Stimulated activated naive B cell treated with anti-CD40 and anti-IgM and Interleukin-4, amounts not matched to agents 10 μg/mL and 1 μg/mL and 100 μg/mL, for 72 hours (primary cell): Measurements from ENCODE around the gene BHLHE23.
"Not testable (repeated sequence)": the region's sequence is repeated elsewhere in the genome, so short reads cannot be mapped to it uniquely, and the experiment has no call there.

Experiments used
- ATAC-seq, 2 donors: fragments of 150-1000 bp; cut with Tn5 transposase; replicated peaks; 2 replicates each; pipeline ENCODE4 v1.10.0; 2021; ENCODE audit warnings: moderate library complexity in 1 of 2
- DNase-seq: peaks from one replicate; pipeline ENCODE4 v3.0.0; 2021
- H3K27ac Mint-ChIP-seq: one replicate; pipeline ENCODE4 v1.8.0; 2022; ENCODE audit warnings: mild to moderate bottlenecking, mixed read lengths
- H3K27me3 Mint-ChIP-seq, 2 donors: one replicate each; pipeline ENCODE4 v1.8.0; 2022; ENCODE audit warnings: mixed read lengths in 2 of 2
- H3K36me3 Mint-ChIP-seq, 2 donors: one replicate each; pipeline ENCODE4 v1.8.0; 2022; ENCODE audit warnings: mixed read lengths in 2 of 2, mild to moderate bottlenecking in 1 of 2
- H3K4me1 Mint-ChIP-seq, 2 donors: one replicate each; pipeline ENCODE4 v1.8.0; 2022; ENCODE audit warnings: mixed read lengths in 2 of 2, mild to moderate bottlenecking in 1 of 2
- H3K4me3 Mint-ChIP-seq, 2 donors: one replicate each; pipeline ENCODE4 v1.8.0; 2022; ENCODE audit warnings: mild to moderate bottlenecking in 2 of 2, mixed read lengths in 2 of 2, moderate library complexity in 1 of 2
- H3K9me3 Mint-ChIP-seq, 2 donors: one replicate each; pipeline ENCODE4 v1.8.0; 2022; ENCODE audit warnings: mixed read lengths in 2 of 2, mild to moderate bottlenecking in 1 of 2

BHLHE23 gene

DNA sequence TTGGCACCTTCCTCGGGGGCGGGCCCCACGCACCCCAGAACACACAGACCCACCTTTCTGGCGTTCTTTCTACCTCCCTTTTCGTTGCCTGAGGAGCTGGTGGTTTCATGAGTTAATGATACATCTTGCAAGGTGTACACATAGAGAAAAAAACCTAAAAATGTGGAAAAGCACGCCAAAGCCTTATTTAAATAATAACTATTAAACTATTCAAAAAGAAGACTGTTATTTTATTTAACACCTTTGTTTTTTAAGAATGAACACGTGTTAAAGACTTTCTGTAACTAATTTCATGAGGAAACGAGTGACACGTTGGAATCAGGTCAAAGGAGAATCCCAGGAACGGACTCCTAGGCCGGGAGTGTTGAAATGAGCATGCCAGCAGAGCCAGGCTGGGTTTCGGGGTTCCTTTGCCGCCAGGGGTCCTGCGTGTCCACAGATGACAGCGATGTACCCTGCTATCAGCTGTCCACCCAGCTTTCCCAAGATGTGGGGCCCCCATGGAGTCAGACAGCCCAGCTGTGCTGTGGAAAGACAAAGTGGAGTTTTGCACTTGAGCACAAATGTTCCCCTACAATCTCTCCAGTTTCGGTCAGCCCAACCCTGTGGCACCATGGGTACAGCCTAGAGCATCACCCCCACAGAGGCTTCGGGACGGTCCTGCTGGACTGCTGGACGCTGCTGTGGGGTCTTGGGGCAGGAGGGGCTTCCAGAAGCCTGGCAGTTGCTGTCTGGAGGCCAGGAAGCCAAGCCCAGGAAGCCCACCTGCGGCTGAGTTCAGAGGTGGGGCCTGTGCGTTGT, 38.2 kb downstream of the BHLHE23 start:
- Mint-ChIP-seq H3K4me1 (peaks cover 15 to 23% of the 10 kb centered on the region in 2 donors), H3K9me3 (no peaks in the 10 kb centered on the region), H3K27ac (peak overlapping the region; percentile 26), H3K36me3 (peaks cover 17 to 21% of the 10 kb centered on the region in 2 donors), H3K27me3 (peaks cover 19 to 25% of the 10 kb centered on the region in 2 donors), H3K4me3 (no peak overlapping the region)
- ATAC-seq (no peak), DNase-seq (no peak)

DNA sequence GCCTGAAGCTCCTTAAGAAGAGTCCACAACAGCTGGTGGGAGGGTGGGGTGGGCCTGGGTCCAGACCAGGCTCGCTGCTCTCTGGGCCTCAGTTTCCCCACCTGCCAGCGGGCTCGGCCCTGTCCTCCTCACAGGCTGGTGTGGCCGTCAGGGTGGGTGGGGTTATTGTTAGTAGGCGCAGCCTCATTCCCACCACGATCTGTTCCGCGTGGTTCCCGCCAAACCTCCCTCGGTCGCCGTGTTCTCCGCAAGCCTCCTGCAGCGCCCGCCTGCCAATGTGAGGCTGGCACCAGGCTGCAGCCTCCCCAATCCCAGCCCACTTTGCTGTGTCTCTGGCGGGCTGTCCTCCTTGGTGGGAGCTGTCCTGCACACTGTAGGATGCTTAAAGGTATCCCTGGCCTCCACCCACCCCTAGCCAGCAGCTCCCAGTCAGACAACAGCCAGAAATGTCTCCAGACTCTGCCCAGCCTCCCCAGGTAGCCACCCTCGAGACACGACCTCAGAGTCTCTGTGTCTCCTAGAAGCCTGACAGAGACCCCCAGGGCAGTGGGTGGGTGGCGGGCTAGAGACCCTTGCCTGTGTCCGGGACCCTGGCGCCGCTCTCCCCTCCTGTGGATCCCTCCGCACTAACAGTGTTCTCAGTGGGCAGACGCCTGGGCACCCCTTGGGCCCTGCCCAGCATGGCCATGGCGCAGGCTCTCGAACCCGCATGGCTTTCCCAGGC, 39.0 kb downstream of the BHLHE23 start:
- no peak for ATAC-seq
- H3K27me3 Mint-ChIP-seq = peaks cover 15 to 17% of the 10 kb centered on the region in 2 donors

DNA sequence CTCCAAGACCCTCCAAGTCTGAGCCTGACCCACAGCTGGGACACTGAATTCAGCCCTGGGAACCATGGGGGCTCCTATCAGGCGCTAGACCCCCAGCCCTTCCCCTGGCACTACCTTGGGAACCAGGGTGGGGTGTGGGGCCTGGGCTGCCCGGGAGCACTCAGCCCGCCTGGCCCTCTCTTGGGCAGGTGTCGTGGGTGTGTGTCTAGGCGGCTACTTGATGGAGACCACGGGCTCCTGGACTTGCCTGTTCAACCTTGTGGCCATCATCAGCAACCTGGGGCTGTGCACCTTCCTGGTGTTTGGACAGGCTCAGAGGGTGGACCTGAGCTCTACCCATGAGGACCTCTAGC, 39.6 kb downstream of the BHLHE23 start:
- no peak for ATAC-seq
- H3K9me3 Mint-ChIP-seq = no peaks in the 10 kb centered on the region
- peaks cover 24 to 25% of the 10 kb centered on the region in 2 donors for H3K36me3 Mint-ChIP-seq
- H3K27ac Mint-ChIP-seq = no peak overlapping the region
- peaks cover 9% of the 10 kb centered on the region in 2 donors for H3K4me1 Mint-ChIP-seq
- H3K4me3 Mint-ChIP-seq = no peak overlapping the region
- DNase-seq = no peak
- H3K27me3 Mint-ChIP-seq = peaks cover 10 to 11% of the 10 kb centered on the region in 2 donors

More for the DNA sequence above, 39.0 kb downstream of the BHLHE23 start:
- DNase-seq = no peak
- H3K27ac Mint-ChIP-seq = peak overlapping the region; percentile 26
- H3K36me3 Mint-ChIP-seq = peaks cover 22% of the 10 kb centered on the region in 2 donors
- H3K9me3 Mint-ChIP-seq = no peaks in the 10 kb centered on the region
- peaks cover 13 to 16% of the 10 kb centered on the region in 2 donors for H3K4me1 Mint-ChIP-seq
- no peak overlapping the region for H3K4me3 Mint-ChIP-seq

- Mint-ChIP-seq H3K4me3 (no peak overlapping the region), H3K27me3 (peaks cover 4 to 5% of the 10 kb centered on the region in 2 donors), H3K36me3 (peaks cover 24 to 25% of the 10 kb centered on the region in 2 donors), H3K9me3 (no peaks in the 10 kb centered on the region), H3K4me1 (peaks cover 3% of the 10 kb centered on the region in 2 donors), H3K27ac (no peak overlapping the region)
- no peak for DNase-seq
- ATAC-seq = no peak
Measured at GRCh38 chr20:62966212-62967148, 40.3 kb downstream of the BHLHE23 start.

- peaks cover 28 to 29% of the 10 kb centered on the region in 2 donors for H3K36me3 Mint-ChIP-seq
- no peaks in the 10 kb centered on the region for H3K9me3 Mint-ChIP-seq
- no peaks in the 10 kb centered on the region for H3K27me3 Mint-ChIP-seq
- no peak overlapping the region for H3K27ac Mint-ChIP-seq
- no peak for ATAC-seq
- peaks cover 0 to 4% of the 10 kb centered on the region in 2 donors for H3K4me1 Mint-ChIP-seq
- no peak overlapping the region for H3K4me3 Mint-ChIP-seq
- DNase-seq = no peak
Measured at GRCh38 chr20:62965363-62965771, 41.4 kb downstream of the BHLHE23 start.

- H3K36me3 Mint-ChIP-seq = peaks cover 33 to 36% of the 10 kb centered on the region in 2 donors
- H3K4me3 Mint-ChIP-seq = no peak overlapping the region
- H3K27ac Mint-ChIP-seq = no peak overlapping the region
- H3K27me3 Mint-ChIP-seq = no peaks in the 10 kb centered on the region
- H3K4me1 Mint-ChIP-seq = peaks cover 2 to 9% of the 10 kb centered on the region in 2 donors
- H3K9me3 Mint-ChIP-seq = no peaks in the 10 kb centered on the region
- ATAC-seq (no peak), DNase-seq (no peak)
Measured at GRCh38 chr20:62964700-62965099, 42.1 kb downstream of the BHLHE23 start.

- Mint-ChIP-seq H3K27ac (no peak overlapping the region), H3K36me3 (peaks cover 35 to 37% of the 10 kb centered on the region in 2 donors), H3K4me1 (peaks cover 2 to 18% of the 10 kb centered on the region in 2 donors), H3K9me3 (no peaks in the 10 kb centered on the region), H3K27me3 (no peaks in the 10 kb centered on the region), H3K4me3 (no peak overlapping the region)
- ATAC-seq (no peak), DNase-seq (no peak)
Measured at GRCh38 chr20:62963614-62964397, 43.0 kb downstream of the BHLHE23 start.

- H3K27ac Mint-ChIP-seq = peak overlapping the region; percentile 37
- peaks cover 40 to 41% of the 10 kb centered on the region in 2 donors for H3K36me3 Mint-ChIP-seq
- peaks cover 2 to 24% of the 10 kb centered on the region in 2 donors for H3K4me1 Mint-ChIP-seq
- H3K27me3 Mint-ChIP-seq = no peaks in the 10 kb centered on the region
- no peak for ATAC-seq
- no peak overlapping the region for H3K4me3 Mint-ChIP-seq
- no peak for DNase-seq
- no peaks in the 10 kb centered on the region for H3K9me3 Mint-ChIP-seq
Measured at GRCh38 chr20:62962891-62963613, 43.7 kb downstream of the BHLHE23 start.

GRCh38 chr20:62962221-62962879, 44.4 kb downstream of the BHLHE23 start:
- Mint-ChIP-seq H3K4me3 (no peak overlapping the region), H3K27me3 (no peaks in the 10 kb centered on the region), H3K9me3 (no peaks in the 10 kb centered on the region), H3K27ac (no peak overlapping the region), H3K4me1 (peaks cover 2 to 27% of the 10 kb centered on the region in 2 donors), H3K36me3 (peaks cover 43% of the 10 kb centered on the region in 2 donors)
- DNase-seq (no peak), ATAC-seq (no peak)

DNA sequence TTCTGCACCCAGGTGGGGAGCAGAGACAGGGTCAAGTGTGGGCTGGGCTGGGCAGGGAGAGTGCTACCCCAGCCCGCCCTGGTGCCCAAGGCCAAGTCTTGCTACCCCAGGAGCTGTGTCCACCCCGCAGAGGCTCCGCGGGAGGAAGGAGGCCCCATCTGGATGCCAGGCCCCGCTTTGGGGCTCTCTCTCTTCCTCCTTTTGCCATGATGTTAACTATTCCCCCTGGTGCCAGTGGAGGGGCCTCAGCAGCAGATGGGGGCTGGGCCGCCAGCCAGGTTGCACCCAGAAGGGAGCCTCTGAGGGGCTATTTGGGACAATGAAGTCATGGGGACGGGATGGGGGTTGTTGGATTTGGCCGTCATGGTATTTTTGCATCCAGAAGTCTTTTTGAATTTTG, 45.0 kb downstream of the BHLHE23 start:
- Mint-ChIP-seq H3K27me3 (no peaks in the 10 kb centered on the region), H3K9me3 (no peaks in the 10 kb centered on the region), H3K36me3 (peaks cover 47 to 49% of the 10 kb centered on the region in 2 donors), H3K27ac (no peak overlapping the region), H3K4me3 (no peak overlapping the region), H3K4me1 (peaks cover 2 to 33% of the 10 kb centered on the region in 2 donors)
- no peak for ATAC-seq
- DNase-seq = no peak

DNA sequence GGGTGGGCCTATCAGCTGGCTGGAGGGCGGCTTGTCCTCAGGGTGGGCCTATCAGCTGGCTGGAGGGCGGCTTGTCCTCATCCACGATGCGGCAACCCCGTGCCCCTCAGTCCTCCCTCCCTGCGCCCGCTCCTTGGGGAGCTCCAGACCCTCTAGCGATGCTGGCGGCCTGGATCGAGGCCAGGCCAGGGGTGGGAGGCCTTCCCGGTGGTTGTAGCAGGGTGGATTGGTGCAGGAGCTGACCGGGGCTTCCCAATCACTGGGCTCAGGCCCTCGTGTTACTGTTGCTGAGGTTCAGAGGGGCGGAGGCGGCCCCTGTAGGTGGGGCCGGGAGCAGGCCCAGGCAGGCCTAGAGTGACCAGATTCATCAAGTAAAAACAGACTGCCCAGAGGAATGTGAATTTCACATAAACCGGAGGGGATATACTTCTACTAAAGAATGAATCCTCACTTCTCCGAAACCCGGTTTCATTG, 45.4 kb downstream of the BHLHE23 start:
- Mint-ChIP-seq H3K27ac (peak overlapping the region; percentile 14), H3K9me3 (no peaks in the 10 kb centered on the region)

GRCh38 chr20:62960446-62961309, 46.1 kb downstream of the BHLHE23 start:
- not testable (repeated sequence) for H3K9me3 Mint-ChIP-seq, H3K27ac Mint-ChIP-seq, H3K4me3 Mint-ChIP-seq, DNase-seq, H3K27me3 Mint-ChIP-seq, ATAC-seq
- Mint-ChIP-seq H3K4me1 (peaks cover 4 to 44% of the 10 kb centered on the region in 2 donors), H3K36me3 (peaks cover 49 to 55% of the 10 kb centered on the region in 2 donors)

More for the DNA sequence above, 45.4 kb downstream of the BHLHE23 start:
- no peaks in the 10 kb centered on the region for H3K27me3 Mint-ChIP-seq
- no peak overlapping the region for H3K4me3 Mint-ChIP-seq
- ATAC-seq (no peak), DNase-seq (no peak)
- H3K36me3 Mint-ChIP-seq = peaks cover 46 to 51% of the 10 kb centered on the region in 2 donors
- peaks cover 2 to 37% of the 10 kb centered on the region in 2 donors for H3K4me1 Mint-ChIP-seq
